ENCODE results near the gene ZNF740.

The ZNF740 gene

DNA sequence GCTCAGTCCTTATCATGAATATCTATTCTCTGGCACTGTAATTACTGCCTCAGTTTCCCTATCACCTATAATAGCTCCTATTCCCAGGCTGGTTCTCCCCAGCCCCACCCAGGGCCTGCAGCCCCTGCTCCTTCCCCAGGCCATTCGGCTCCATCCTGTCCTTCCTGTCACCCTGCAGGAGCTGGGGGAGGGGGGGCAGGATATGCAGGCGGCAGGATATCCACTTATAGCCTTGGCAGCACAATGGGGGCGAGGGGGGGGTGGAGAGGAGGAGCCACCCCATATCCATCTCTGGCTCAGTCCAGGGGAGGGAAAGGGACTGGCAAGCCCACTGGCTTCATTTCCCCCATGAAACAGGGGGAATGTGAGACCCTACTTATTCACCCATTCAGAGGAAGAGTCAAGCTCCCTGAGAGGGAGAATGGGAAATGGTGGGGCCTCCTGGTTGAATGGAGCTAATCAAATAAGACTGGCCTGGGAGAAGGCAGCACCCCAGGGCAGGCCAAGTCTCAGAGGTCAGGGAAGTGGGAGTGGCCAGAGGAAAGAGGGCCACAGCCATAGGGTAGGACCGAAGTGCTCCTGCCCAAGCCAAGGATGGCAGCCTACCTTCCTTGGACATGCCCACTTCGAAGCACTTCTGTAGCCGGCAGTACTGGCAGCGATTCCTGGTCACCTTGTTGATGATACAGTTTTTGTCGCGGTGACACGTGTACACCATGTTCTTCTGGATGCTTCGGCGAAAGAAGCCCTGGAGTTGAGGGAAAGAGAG, 34.3 kb downstream of the ZNF740 start:
- no peak for DNase-seq

- no peak for DNase-seq
These were observed 35.0 kb downstream of the ZNF740 start for GRCh38 chr12:53215497-53215896.

- no peak for DNase-seq
These were observed 36.8 kb downstream of the ZNF740 start for GRCh38 chr12:53217051-53217930.

- DNase-seq: no peak
These were observed 37.4 kb downstream of the ZNF740 start for GRCh38 chr12:53217931-53218307.

- no peak for DNase-seq
These were observed 38.2 kb downstream of the ZNF740 start for GRCh38 chr12:53218551-53219291.

DNA sequence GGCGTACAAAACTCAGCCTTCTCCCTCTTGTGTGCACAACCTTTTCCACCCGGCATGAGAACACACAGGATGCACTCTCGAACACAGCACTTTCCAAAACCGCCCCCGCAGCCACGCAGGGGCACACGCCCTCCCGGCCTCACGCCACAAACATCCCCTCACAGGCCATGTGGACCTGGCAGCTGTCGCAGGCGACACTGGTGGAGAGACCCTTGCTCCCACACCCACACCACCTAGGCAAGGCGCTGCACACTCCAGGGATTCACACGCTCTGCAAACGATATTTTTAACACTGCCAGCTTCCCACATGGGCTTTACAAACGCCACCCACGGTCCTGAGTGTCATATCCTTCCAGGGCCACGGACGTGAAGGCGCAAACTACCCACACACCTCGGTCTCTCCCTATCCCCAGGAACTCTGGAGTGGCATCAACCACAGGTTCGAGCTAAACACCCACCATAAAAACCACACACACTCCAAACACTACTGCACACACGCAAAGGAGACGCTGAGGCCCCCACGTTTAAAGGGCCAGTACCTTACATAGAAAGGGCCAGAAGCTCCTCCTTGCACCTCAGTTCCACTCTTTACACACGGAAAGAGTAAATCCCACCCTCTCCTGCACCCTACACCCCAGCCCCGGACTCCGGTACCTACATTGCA, 38.9 kb downstream of the ZNF740 start:
- DNase-seq: no peak

DNA sequence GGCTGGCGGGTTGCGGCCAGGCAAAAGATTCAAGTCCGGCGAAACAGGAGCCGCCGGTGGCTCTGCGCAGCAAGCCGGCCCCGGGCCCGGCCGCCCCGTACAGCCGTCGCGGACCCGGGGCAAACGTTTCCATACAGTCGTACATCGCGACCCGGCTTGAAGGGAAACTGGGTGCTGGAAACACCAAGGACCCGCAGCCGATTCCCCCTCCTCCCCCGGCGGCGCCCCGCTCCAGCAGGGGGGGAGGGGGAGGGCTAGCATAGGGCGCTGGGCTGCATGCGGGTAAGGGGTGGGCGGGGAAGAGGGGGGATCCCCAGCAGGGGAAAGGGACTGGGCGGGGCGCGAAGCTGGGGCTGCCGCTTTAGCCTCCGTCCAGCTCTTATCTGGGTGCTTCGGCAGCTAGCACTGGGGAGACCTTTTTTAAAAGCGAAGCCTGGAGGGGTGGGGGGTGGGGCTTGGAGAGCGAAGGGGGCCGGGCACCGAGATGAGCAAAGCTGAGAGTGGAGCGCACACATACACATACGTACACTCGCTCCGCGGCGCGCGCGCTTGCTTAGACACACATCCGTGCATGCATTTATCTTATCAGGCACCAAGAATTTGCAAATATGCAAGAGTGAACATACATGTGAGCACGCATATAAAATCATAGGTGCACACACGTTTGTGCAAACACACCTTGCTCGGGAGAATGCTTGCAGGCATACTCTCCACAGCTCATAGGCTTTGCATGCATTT, 39.6 kb downstream of the ZNF740 start:
- peak; percentile 65 to 79 for DNase-seq

DNA sequence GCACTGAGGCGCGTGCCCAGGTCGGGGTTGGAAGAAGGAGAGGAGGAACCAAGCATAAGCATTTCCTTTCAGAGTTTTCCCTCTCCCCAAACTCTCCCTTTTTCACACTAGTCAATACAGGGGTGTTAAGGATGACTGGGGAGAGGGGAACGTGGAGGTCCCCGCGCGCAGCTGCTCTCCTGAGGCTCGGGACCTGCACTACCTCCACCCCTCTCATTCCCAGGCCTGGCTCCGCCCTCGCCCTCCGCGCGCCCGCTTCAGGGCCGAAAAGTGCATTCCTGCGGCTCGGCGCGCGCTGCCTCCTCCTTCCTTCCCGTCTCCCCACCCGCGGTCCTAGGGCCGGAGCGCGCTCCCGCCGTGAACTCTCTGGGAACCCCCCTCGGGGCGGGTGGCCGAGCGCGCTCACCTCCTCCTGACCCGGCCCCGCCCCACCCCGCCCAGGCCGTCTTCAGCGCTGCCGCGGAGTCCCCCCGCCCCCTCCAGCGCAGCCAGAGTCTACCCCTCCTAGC, 40.2 kb downstream of the ZNF740 start:
- peak; percentile 65 to 94 for DNase-seq

DNA sequence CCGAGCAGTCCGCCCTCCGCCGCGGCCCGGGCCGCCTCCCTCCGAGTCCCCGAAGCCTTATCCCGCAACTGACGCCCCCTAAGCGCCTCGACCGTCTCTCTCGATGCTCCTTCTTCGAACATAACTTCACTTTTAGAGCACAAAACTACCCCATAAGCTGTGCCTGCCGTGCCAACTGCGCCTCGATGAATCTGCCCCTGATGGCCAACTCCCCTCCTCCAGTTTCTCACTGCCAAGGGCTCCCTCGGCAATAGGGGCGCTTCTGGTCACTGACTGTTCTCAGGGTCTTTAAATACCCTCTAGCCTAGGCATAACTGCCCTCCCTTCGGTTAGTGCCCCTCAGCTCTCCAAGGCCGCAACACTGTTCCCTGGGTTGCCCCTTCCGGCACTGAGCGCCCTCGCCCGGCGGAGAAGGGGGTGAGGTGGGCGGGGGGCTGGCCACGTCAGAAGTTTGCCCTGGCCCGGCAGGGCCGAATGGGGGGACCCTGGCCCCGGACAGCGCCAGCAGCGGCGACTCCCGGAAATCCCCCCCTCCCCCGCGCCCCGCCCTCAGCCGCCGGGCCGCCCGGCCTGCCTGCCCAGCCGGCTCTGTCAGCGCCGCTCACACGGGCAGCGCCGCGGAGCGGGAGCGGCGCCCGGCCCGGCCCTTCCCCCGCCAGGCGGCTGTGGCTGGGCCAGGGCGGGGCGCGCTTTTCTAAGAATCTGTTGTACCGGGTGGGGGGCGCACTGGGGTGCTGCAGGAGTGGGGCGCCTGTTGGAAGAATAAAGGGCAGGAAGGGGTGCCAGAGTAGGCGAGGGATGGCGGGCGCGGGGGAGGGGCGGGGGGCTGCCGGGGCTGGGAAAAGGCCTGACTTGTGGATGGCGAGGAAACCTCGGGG, 40.9 kb downstream of the ZNF740 start:
- peak in 1 of 2 experiments; percentile 77 for DNase-seq

GRCh38 chr12:53222170-53222721, 41.7 kb downstream of the ZNF740 start:
- no peak for DNase-seq

DNA sequence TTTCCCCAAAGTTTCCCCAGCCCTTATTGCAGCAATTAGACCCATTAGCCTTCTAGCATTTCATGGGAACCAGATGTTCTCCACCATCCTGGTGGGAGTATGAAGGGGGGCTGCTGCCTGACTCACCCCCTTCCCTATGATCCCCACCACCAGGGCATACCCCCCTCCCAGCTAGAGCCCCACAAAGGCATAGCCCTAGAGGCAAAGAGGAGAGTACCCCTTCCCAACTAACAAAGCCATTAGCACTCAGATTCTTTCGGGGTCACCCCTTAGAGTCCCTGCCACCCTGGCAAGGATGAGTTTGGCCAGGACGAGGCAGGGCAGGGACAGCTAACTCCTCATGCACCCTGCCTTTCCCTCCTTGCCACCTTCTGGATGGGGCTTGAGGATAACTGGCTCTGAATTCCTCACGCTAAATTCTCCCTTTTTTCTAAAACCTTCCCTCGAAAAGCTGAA, 42.3 kb downstream of the ZNF740 start:
- DNase-seq: no peak

- DNase-seq: no peak
These were observed 43.0 kb downstream of the ZNF740 start for GRCh38 chr12:53223389-53224060.

GRCh38 chr12:53224061-53224896, 43.8 kb downstream of the ZNF740 start:
- peak; percentile 21 to 73 for DNase-seq

DNA sequence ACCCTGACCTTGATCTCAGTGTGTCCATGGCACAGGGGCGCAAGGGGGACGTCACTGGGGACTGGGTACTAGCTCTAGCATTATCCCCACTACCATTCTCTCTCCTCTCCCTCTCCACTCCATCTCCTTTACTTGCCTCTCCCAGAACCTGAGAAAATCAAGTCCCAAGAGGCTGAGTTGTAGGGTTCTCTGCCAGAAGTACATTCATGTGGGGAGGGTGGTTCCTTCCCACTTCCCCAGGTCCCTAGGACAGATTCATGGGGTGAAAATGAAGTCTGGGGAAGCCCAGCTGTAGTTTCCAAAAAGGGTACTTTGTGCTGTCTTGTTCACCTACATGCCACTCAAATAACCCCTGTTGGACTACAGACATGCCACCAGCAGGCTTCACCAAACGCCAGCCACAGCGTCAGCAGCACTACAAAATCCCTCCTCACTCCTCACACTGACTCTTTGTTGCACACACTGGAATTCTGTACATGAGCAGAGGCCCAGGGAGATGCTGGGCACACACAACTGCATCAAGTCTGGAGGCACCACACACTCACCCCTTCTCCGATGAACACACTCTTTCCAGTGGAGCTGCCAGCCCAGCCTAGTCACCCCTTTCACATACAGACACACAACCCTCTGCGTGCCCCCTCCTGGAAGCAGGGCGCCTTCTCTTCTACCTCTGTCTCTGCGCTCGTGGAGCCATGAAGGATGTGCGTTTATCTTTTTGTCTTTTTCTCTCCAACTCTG, 44.5 kb downstream of the ZNF740 start:
- no peak for DNase-seq

- no peak for DNase-seq
These were observed 45.3 kb downstream of the ZNF740 start for GRCh38 chr12:53225635-53226424.

DNA sequence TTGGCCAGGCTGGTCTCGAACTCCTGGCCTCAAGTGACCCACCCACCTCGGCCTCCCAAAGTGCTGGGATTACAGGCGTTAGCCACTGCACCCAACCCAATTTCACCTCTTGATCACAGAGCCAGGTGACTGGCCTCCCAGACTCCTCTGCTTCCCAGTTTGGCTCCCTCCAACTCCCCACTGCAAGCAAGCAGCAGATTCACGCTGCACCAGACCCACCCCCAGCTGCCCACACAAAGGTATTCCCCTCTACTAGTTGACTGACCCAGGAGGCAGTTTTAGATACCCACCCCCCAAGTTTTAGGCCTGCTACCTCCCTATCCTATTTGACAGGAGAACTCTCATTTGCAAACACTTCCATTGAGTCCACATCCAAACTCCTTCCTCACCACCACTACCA, 46.3 kb downstream of the ZNF740 start:
- DNase-seq: no peak

DNA sequence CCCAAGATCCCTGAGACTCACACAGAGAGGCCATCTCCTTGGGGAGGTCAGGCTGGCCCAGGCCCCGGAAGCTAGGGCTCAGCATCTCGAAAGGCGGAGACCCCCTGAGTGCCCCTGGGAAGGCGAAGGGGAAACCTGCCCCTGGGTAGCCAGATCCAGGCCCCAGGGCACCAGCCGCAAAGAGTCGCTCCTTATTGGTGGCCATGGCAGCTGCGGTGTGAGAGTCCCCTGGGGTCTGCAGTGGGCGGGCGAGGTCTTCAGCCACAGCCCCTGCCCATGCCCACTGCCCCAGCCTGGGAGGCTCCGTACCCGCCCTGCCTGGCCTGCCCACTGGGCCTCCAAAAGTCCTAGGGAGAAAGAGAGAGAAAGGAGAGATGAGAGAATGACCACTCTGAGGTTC, 46.8 kb downstream of the ZNF740 start:
- DNase-seq: no peak
